OCI-M2 (cell line): ENCODE measurements around the gene TEX38.
"Not testable (repeated sequence)": the region's sequence is repeated elsewhere in the genome, so short reads cannot be mapped to it uniquely, and the experiment has no call there.

ENCODE experiments used
- DNase-seq: peaks from one replicate; lab custom pipeline; 2025; ENCODE audit not compliant: unreplicated experiment; lab: John Stamatoyannopoulos, UW

TEX38 gene

DNA sequence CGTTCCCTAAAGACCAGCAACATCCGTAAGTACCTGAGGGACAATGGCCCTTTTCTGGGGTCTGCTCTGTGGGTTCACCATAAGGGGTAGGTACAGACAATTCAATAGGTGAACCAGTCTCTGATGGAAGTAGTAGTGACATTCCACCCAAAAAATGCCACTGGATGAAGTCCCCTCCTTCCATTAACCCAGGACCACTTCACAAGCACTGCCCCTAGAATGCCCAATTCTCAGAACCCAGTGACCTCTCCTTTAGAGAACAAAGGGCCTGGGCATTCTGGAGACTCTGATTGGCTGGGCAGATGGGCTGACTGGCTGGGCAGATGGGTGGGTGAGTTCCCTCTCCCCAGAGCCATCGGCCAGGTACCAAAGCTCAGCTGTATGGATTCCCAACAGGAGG lies at the start of gene TEX38:
TEX38 (plus strand) TSS at position 301 of the 400 bp plus-strand sequence; CDS start at position 382, 81 bp downstream.
- DNase-seq = no peak

DNA sequence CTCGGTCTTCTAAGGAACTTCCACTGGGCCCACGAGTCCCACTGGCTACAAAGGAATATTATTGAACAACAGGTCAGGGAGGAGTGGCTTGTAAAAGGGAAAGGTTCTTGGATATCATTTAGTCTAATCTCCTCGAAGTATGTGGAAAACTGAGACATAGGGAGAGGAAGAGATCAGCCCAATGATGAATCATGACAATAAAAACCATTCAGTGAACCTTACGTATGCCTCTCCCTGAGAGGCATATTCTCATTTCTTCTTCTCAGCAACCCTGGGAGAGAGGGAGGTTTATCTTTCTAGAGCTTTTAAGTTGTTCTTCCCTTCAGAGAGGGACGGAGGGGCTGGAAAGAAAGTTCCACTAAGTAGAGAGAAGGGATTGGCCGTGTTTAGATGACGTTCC lies 49.7 kb upstream of the TEX38 start:
- no peak for DNase-seq

DNA sequence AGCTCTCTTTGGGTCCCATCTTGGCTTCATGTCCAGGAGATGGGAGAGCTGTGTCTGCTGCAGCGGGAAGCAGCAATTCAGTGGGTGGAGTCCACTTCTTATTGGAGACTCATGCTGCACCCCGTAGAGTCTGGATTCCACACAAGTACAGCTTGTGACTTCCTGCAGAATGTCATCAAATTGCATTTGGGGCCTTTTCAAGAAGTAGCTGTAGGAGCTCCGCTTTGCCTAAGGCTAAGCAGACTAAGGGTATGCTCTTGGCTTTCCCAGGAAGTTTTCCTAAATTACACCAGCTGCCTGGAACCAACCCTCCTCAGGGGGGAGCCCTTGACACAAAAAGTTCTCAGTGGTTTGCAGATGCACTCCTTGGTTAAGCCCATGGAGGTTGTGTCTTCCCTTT lies 49.3 kb upstream of the TEX38 start:
- no peak for DNase-seq

DNA sequence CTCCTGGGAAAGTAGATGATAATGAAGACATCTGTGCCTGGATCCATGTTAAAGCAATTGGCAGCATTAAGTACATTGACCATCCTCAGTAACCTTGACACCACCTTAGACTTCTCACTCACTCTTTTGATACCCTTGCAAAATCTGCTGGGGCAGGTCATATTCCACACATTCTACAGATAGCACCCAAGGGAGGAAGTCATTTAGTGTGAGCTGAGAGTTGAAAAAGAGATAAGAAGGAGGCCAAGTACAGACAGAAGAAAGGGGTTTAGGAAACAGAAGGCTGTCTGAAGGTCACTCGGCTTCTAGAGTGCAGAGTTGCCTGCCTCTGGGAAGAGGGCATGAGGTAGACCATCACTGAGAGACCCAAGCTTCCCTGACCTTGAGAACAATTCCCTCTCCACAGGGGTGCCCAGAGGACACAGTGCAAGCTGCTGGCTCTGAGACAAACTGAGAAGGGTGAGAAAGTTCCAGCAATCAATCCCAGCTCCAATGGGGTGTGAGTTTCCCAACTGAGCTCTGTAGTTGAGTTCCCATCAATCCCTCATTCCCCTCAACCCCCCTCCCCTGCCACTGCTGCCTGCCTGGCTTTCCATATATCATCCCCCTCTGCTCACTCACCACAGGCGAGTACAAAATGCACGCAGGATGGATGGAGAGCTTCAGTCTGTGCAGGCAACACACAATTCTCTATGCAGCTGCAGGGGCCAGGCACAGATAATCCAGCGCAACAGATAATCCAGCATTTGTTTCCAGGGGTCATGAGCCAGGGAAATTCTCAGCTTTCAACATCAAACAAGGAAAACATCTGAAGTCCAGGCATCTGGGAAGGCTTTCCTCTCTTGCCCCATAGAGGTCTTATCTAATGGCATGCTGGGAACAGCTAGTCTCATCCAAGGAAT lies 47.7 kb upstream of the TEX38 start:
- DNase-seq = no peak

DNA sequence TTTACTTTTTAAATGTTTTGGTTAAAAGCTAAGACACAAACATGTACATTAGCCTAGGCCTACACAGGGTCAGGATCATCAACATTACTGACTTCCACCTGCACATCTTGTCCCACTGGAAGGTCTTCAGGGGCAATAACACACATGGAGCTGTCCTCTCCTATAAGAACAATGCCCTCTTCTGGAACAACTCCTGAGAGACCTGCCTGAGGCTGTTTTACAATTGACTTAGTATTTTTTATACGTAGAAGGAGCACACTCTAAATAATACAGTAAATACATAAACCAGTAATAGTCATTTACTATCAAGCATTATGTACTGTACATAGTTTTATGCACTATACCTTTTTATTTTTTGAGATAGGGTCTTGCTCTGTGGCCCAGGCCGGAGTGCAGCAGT lies 40.9 kb upstream of the TEX38 start:
- DNase-seq = no peak

DNA sequence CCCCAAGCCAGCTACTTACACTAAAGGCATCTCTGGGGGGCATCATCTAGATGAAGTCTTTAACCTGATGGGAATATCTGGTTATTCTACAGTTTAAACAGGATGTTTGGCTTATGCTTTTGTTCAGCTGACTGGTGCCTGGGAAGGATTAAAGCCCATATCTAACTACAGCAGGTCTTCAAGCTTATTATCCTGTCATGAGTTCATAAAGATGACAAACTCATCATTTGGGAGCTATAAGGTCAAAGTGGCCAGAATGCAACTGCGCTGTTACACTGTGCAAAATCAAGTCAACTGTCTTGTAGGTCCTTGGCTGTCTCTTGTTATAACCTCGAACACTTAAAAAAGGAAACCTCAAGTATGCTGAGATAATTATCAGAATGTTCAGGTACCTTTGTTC lies 36.4 kb upstream of the TEX38 start:
- DNase-seq = no peak

DNA sequence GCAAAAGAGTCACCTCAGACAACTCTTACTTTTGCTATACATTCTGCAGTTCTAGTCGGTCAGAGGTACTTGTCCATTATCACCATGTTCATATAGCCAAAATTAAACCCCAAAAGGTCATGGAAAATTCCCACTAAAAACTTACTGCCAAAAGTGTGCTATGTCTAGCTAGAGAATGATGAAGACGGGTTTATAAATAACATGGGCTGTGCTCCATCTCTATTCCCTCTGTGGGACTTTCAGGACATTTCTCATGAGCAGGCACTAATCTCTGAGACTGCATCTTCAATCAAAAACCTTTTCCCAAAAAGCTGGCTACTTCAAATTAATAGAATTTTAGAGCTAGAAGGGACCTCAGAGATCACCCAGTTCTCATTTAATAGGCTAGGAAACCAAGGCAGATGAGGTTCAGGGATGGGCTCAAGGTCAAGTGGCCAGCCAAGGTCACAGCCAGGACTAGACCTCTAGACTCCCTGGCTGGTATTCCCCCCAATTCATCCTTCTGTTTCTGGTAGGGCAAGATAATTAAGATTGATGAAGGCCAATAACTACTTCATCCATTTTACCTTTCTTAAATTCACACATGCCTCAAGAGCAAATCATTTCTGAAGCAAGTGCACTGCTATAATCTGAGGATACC lies 34.1 kb upstream of the TEX38 start:
- DNase-seq = no peak

DNA sequence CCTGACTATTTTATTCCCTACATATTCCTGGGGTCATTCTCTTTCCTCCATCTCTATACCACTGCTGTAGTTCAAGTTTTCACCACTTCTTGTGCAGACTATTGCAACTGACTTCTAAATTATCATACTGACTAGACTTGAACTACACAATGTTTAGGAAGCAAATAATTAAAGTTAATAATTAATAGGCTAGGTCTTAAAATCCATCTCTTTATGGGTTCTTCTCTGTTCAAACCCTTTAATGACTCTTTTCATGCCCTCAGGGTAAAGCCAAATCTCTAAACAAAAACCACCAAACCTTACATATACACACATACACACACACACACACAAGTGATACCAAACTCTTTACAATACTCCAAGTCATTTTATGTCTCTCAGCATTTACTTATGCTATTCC lies 32.7 kb upstream of the TEX38 start:
- no peak for DNase-seq

DNA sequence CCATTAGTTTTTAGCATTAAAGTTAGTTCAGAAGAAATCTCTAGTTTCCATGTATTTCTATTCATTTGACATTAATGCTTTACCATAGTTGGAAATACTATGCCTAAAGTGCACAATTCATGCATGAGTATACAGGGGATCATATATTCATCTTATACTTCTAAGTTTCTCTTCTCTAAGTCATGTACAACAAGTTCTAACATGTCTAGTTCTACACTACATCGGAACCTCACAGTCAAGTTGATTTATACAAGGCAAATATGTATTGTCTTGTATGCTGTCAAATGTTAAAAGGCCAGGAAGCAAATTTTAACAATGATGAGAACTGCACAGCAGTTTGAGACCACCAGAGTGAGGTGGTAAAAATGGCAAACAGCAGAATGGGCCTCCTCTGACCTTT lies 32.1 kb upstream of the TEX38 start:
- no peak for DNase-seq

DNA sequence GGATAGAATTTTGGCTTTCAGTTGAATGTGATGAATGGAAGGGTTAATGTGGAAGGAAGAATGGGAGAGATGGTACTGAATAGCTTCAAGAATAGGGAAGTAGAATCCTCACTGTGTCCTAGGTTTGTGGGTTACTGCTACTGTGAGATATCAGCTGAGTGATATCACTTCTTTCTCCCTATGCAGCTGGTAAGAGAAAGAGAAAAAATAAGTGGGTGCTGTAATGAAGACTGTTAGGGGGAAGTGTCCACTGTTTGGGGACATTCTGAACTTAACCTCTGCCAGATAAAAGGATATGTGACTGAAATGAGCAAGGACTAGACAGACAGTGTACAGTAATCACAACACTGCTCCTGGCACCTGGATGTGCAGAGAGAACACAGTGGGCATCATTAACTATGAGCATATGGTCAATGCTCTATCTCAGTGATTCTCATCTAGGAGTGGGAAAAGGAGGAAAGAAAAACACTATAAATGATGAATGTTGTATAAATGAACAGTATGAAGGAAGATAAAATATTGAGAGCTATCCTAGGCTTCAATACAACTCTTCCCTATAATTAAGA lies 29.5 kb upstream of the TEX38 start:
- no peak for DNase-seq

DNA sequence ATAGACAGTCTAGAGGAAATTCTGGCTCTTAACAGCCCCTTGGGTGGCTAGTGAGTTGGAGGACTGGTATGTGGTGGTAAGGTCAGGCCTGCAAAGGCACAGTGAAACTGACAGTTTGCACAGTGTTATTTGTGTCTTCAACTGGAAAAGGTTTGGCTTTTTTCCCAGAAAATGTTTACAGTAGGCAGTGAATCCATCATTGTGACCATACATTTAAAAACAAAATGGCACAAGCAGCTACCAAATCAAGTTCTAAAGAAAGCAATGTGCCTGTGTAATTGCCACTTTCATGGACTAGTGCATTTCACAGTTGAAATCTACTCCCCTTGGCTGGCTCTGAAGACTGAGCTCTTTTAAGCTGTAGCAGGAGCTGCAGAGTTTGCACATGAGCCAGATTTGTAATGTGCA lies 28.3 kb upstream of the TEX38 start:
- DNase-seq = no peak

DNA sequence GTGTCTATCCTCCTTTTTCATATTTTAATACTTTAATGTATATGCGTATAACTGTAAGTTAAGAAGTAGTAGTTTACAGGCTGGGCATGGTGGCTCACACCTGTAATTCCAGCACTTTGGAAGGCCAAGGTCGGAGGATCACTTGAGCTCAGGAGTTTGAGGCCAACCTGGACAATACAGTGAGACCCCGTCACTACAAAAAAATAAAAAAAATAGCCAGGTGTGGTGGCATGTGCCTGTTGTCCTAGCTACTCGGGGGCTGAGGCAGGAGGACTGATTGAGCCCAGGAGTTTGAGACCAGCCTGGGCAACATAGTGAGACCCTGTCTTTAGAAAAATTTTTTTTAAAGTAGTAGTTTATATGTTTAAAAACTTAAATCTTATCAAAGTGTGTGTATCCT lies 25.8 kb upstream of the TEX38 start:
- DNase-seq = no peak

DNA sequence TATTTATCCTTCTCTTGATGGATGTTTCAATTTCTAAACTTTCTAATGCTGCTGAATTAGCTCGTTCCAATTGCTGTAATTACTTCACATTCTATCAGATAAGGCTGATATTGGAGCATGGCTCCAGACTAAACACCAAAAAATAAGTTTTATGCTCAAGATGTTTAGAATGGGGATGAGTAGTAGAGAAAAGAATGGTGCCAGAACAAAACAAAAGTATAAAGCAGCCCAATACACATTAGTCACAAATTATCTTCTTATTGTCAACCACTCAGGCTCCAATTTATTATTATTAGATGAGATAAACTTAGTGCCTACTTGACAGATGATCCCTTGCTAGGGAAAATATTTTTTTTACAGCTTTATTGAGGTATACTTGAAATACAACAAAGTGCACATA lies 25.3 kb upstream of the TEX38 start:
- DNase-seq = no peak

DNA sequence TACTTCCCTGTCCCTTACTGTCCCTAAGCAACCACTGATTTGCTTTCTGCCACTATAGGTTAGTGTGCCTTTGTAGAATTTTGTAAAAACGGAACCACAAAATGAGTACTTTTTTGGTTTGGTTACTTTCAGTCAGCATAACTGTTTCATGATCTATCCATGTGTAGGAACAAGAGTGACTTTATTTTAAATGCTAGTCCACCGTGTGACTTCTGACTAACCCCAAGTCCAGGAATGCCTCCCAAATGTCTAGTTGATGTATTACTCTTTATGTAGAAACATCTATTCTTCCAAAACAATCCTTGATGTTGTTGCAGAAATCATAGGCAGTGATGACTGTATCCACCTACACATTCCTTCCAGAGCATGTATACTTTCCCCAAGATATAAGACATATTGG lies 24.8 kb upstream of the TEX38 start:
- DNase-seq = no peak

DNA sequence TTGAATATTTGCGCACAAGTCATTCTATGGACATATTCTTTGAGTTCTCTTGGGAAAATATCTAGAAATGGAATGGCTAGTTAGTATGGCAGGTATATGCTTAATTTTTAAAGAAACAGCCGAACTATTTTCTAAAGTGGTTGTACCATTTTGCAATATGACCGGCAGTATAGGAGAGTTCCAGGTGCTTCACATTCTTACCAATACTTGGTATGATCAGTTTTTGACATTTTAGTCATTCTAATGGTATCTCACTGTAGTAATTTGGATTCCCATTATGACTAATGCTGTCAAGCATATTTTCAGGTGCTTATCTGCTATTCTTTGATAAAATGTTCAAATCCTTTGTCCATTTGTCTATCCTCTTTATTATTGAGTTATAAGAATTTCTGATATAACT lies 24.0 kb upstream of the TEX38 start:
- DNase-seq = no peak

DNA sequence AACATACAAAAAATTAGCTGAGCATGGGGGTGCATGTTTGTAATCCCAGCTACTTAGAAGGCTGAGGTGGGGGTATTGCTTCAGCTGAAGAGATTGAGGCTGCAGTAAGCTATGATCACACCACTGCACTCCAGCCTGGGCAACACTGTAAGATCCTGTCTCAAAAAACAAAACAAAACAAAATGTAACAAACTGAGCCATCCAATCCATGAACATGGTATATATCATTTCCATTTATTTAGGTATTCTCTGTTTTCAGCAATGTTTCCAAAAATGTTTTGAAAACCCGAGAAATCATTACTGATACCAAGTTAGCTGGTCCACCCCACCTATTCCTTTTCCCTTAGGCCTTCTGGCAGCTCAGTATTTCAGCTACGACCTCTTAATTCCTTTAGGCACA lies 21.9 kb upstream of the TEX38 start:
- DNase-seq = no peak

DNA sequence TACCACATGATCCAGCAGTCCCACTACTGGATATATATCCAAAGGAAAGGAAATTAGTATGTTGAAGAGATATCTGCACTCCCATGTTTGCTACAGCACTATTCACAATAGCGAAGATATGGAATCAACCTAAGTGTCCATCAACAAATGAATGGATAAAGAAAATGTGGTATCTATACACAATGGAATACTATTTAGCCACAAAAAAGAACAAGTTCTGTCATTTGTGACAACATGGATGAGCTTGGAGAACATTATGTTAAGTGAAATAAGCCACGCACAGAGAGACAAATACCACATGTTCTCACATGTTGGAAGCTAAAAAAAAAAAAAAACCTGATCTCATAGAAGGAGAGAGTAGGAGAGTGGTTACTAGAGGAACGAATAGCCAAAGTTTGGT lies 21.2 kb upstream of the TEX38 start:
- DNase-seq = no peak

DNA sequence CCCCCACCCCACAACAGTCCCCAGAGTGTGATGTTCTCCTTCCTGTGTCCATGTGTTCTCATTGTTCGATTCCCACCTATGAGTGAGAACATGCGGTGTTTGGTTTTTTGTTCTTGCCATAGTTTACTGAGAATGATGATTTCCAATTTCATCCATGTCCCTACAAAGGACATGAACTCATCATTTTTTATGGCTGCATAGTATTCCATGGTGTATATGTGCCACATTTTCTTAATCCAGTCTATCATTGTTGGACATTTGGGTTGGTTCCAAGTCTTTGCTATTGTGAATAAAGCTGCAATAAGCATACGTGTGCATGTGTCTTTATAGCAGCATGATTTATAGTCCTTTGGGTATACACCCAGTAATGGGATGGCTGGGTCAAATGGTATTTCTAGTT lies 20.5 kb upstream of the TEX38 start:
- not testable (repeated sequence) for DNase-seq

DNA sequence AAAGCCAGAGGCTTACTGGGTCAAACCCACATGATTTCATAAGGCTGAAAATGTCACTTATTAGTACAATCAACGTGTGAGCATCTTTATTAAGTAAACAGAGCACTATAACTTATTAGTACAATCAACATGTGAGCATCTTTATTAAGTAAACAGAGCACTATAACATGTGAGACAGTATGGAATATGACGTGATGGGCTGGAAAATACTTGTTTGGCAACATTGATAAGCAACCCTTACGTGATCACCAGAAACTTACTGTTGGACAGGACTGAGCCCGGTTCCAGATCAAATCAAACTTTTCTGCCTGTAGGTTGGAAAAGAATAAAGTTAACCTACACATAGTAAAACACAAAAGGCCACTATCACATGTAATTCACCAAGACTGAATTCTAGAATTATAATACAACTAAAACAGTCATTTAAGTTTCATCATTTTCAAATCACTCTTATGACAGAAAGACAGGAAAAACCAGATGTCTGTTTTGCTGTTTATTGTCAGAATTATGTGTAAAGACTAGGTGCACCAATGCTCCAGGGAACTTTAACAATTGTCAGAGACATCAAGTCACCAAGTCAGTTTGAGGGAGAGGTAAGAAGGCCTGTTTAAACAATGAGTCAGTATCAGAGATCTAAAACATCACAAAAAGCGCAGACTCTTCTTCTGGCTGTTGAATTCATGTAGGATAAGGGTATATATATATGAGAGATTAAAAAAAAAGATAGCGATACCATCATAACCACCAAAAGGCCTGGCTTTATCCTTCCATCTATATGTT lies 19.1 kb upstream of the TEX38 start:
- no peak for DNase-seq

DNA sequence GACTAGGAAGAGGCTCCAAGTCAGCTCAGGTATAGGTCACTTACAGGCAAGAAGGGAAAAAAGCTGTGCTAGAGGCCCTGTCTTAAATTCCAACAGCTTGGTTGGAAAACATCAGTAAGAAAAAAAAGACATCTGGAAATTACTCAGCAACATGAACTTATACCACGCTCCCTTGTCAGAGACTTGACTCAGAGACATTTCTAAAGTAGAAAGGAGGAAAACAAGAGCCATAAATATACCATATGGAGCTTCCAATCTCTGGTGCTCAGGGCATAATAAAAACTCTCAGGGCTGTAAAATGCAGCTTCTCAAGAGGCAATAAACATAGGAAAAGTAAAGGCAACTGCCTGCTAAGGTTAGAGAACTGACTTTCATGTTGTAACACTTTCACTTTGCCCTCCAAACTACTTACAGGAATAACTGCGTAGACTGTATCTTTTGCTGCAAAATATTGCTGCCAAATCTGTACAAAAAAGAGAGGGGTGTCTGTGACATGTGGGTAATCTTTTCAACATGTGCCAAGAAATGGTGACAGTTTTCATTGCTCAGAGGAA lies 18.2 kb upstream of the TEX38 start:
- DNase-seq = no peak

DNA sequence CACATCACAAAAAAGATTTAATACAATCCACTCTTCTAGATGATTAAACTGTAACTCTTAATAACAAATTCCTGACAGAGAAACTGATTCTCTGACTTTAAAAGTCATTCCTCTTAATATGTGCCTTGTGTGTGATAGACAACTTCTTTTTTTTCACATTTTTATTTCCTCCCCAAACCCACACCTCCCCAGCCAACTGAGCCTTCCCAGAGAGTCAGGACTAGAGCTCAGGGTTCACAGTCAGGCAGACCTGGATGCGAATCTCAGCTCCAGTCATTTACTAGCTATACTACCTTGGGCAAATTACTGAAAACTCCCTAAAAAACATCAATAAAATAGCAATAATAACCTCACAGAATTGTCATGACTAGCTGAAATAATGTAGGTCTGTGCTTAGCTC lies 17.6 kb upstream of the TEX38 start:
- DNase-seq = no peak
